WERI-Rb-1 (cell line): ENCODE measurements around the gene PDIA6.
"Not testable (repeated sequence)": the region's sequence is repeated elsewhere in the genome, so short reads cannot be mapped to it uniquely, and the experiment has no call there.

Source experiments
- DNase-seq: peaks from one replicate; pipeline ENCODE4 v3.0.0-alpha.2; 2020
- H3K27ac ChIP-seq: fragments of 250-450 bp; sonication (Bioruptor Pico); 2 replicates; pipeline ENCODE4 v1.5.1; 2020; ENCODE audit warnings: mild to moderate bottlenecking, moderate library complexity
- H3K27me3 ChIP-seq: fragments of 250-450 bp; sonication (Bioruptor Pico); 2 replicates; pipeline ENCODE4 v1.5.1; 2021; ENCODE audit warnings: mild to moderate bottlenecking, low read depth, moderate library complexity; ENCODE audit not compliant: insufficient read depth, severe bottlenecking
- H3K36me3 ChIP-seq: fragments of 250-450 bp; sonication (Bioruptor Pico); 2 replicates; pipeline ENCODE4 v1.5.1; 2020; ENCODE audit warnings: mild to moderate bottlenecking, moderate library complexity
- H3K4me3 ChIP-seq: 2 replicates; pipeline ENCODE4 v1.5.1; 2011; ENCODE audit warnings: low read depth, mild to moderate bottlenecking, control low read depth, low read length
- H3K9me3 ChIP-seq: fragments of 250-450 bp; sonication (Bioruptor Pico); 2 replicates; pipeline ENCODE4 v1.5.1; 2021; ENCODE audit warnings: mild to moderate bottlenecking, moderate library complexity; ENCODE audit not compliant: severe bottlenecking
- CTCF ChIP-seq: IDR thresholded peaks from 2 replicates; pipeline ENCODE4 v1.5.1; 2011; ENCODE audit warnings: low read depth, mild to moderate bottlenecking, control low read depth, inconsistent platforms, low read length

PDIA6 gene

DNA sequence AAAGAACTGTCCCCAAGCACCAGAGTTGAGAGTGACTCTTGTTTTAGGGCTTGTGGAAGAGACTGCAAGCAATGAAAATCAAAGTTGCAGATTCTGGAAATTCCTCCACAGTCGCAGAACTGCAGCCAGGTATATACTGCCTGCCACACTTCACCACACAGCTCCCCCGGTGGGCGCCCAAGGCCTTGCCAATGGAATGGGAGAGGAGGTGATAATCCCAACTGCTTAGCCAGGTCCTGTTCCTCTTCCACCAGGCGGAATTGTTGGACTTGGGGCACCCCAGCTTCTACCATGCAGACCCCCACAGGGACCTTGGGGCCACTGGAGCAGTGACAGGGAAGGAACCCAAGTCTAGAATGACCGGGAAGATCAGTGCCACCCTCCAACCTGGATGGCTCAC is 4.8 kb upstream of the PDIA6 start:
- no peak overlapping the region for H3K27ac ChIP-seq
- no peak overlapping the region for H3K4me3 ChIP-seq
- TF ChIP-seq CTCF, result no peak
- H3K36me3 ChIP-seq, result peaks cover under 1% of the 10 kb centered on the region
- no peaks in the 10 kb centered on the region for H3K27me3 ChIP-seq
- no peaks in the 10 kb centered on the region for H3K9me3 ChIP-seq
- DNase-seq, result no peak

DNA sequence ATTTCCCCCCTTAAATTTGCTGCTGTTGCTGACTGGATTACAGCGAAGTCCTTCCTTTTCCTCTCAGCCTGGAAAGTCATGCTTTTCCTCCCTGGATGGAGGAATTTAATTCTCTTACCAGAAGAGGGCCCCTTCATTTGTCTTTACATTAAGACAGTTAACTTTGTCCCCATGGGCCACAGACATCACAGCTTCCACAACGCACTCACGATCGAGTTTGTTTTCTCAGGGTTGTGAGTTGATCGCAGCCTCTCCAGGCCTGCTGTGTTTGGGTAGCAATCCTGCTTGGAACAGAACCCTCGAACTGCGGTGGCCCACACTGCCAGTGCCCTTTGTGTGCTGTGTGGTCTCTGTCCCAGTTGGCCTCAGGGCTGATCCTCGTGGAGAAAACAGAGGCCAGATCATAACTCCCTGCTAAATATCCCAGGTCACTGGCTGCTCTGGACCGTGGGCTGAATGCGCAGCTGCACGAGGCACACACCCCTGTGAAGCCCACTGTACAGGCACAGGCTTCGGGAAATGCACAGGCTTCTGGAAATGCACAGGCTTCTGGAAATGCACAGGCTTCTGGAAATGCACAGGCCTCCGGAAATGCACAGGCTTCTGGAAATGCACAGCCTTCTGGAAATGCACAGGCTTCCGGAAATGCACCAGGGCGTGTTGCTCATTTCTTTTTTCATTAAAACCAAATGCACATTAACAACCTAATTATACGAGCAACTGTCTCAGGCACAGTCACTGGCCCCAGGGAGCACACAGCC is 2.2 kb upstream of the PDIA6 start:
- H3K36me3 ChIP-seq, result peaks cover 26% of the 10 kb centered on the region
- no peaks in the 10 kb centered on the region for H3K27me3 ChIP-seq
- no peaks in the 10 kb centered on the region for H3K9me3 ChIP-seq
- no peak for TF ChIP-seq CTCF
- DNase-seq, result no peak
- H3K4me3 ChIP-seq, result no peak overlapping the region
- no peak overlapping the region; the same call in 1 of the 2 replicates for H3K27ac ChIP-seq

DNA sequence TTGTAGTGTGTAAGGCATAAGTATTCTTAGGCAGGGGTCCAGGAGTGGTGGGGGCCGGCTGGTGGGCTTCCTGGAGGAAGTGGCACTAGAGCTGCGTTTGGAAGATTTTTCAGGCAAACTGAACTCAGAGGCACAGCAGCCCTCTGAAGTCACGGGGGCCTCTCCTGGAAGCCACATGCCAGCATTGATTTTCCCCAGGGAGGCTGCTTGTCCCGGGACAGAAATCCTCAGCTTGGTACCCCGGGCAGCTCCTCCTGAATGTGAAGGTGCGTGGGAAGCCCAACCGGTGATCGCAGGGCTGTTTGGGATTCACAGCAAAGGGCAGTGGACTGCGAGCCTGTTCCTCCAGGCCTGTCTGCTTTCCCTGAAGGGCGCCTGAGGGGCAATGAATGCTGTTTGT is 1.6 kb upstream of the PDIA6 start:
- TF ChIP-seq CTCF, result no peak
- Histone ChIP-seq H3K27me3 (no peaks in the 10 kb centered on the region), H3K27ac (no peak overlapping the region), H3K9me3 (no peaks in the 10 kb centered on the region), H3K4me3 (no peak overlapping the region), H3K36me3 (peaks cover 28% of the 10 kb centered on the region)
- no peak for DNase-seq

GRCh38 chr2:10813163-10814138 is 866 bp upstream of the PDIA6 start:
- DNase-seq, H3K9me3 ChIP-seq, H3K27me3 ChIP-seq: not testable (repeated sequence)
- Histone ChIP-seq H3K27ac (peak overlapping the region; percentile 46), H3K4me3 (peak overlapping the region; percentile 64), H3K36me3 (peaks cover 35% of the 10 kb centered on the region)

- DNase-seq, result no peak
- peaks cover 54% of the 10 kb centered on the region for H3K36me3 ChIP-seq
- no peak for TF ChIP-seq CTCF
- no peaks in the 10 kb centered on the region for H3K27me3 ChIP-seq
- H3K27ac ChIP-seq, result peak overlapping the region; percentile 98
- H3K4me3 ChIP-seq, result peak overlapping the region; percentile 81
- H3K9me3 ChIP-seq, result no peaks in the 10 kb centered on the region
Observed at GRCh38 chr2:10811517-10811916, 1.1 kb downstream of the PDIA6 start.
